Ecto neural progenitor cell (in vitro differentiated cells): ENCODE data around the gene PCDHA4.

ENCODE experiments used
- DNase-seq: peaks from one replicate; pipeline ENCODE4 v3.0.0-alpha.2; 2018; ENCODE audit warnings: low spot score

Gene PCDHA4

GRCh38 chr5:140855772-140856674 lies 49.2 kb downstream of the PCDHA4 start, which contains the start of gene PCDHA10:
Gene PCDHA10, plus strand, starts transcription at chr5:140855897. Its CDS starts 152 bp downstream, at chr5:140856049.
- no peak for DNase-seq

GRCh38 chr5:140857177-140857986 lies 50.5 kb downstream of the PCDHA4 start:
- no peak for DNase-seq

GRCh38 chr5:140857987-140858240 lies 51.0 kb downstream of the PCDHA4 start:
- no peak for DNase-seq

- no peak for DNase-seq
Observed at GRCh38 chr5:140862441-140863295, 55.8 kb downstream of the PCDHA4 start.
